ENCODE data around the gene RILPL2. TPM values are rescaled to one million over a fixed set of nuclear protein-coding genes. Genes with fewer than 3 reads are reported as not detected.
"Not testable (repeated sequence)": the region's sequence is repeated elsewhere in the genome, so short reads cannot be mapped to it uniquely, and the experiment has no call there.

Gene RILPL2
- total RNA-seq, 1 donor from 2014 or later, result 3.7 TPM

GRCh38 chr12:123450636-123451035 is 14.2 kb upstream of the RILPL2 start:
- no peak for DNase-seq (ENCODE audit: extremely low read depth, low read depth, low spot score)

- no peak for DNase-seq (ENCODE audit: extremely low read depth, low read depth, low spot score)
Measured at GRCh38 chr12:123449856-123450255, 13.4 kb upstream of the RILPL2 start.

GRCh38 chr12:123449249-123449733 is 12.8 kb upstream of the RILPL2 start:
- no peak for DNase-seq (ENCODE audit: extremely low read depth, low read depth, low spot score)

GRCh38 chr12:123446333-123446713 is 9.8 kb upstream of the RILPL2 start:
- DNase-seq (ENCODE audit: extremely low read depth, low read depth, low spot score), result no peak

GRCh38 chr12:123445388-123446332 is 9.2 kb upstream of the RILPL2 start:
- peak; percentile 87 for DNase-seq (ENCODE audit: extremely low read depth, low read depth, low spot score)

GRCh38 chr12:123444092-123445026 is 7.9 kb upstream of the RILPL2 start:
- no peak for DNase-seq (ENCODE audit: extremely low read depth, low read depth, low spot score)

GRCh38 chr12:123442774-123443173 is 6.3 kb upstream of the RILPL2 start:
- DNase-seq (ENCODE audit: extremely low read depth, low read depth, low spot score), result no peak

- no peak for DNase-seq (ENCODE audit: extremely low read depth, low read depth, low spot score)
Measured at GRCh38 chr12:123441523-123442164, 5.2 kb upstream of the RILPL2 start.

- no peak for DNase-seq (ENCODE audit: extremely low read depth, low read depth, low spot score)
Measured at GRCh38 chr12:123435636-123436016, 858 bp downstream of the RILPL2 start.

- no peak for DNase-seq (ENCODE audit: extremely low read depth, low read depth, low spot score)
Measured at GRCh38 chr12:123433615-123434014, 2.9 kb downstream of the RILPL2 start.

GRCh38 chr12:123431951-123432817 is 4.3 kb downstream of the RILPL2 start:
- DNase-seq (ENCODE audit: extremely low read depth, low read depth, low spot score), result not testable (repeated sequence)

- not testable (repeated sequence) for DNase-seq (ENCODE audit: extremely low read depth, low read depth, low spot score)
Measured at GRCh38 chr12:123429101-123429500, 7.4 kb downstream of the RILPL2 start.

GRCh38 chr12:123428591-123428990 is 7.9 kb downstream of the RILPL2 start:
- DNase-seq (ENCODE audit: extremely low read depth, low read depth, low spot score), result no peak

GRCh38 chr12:123427036-123427769 is 9.3 kb downstream of the RILPL2 start:
- no peak for DNase-seq (ENCODE audit: extremely low read depth, low read depth, low spot score)

GRCh38 chr12:123421314-123421713 is 15.2 kb downstream of the RILPL2 start:
- no peak for DNase-seq (ENCODE audit: extremely low read depth, low read depth, low spot score)

GRCh38 chr12:123410041-123410412 is 26.5 kb downstream of the RILPL2 start:
- no peak for DNase-seq (ENCODE audit: extremely low read depth, low read depth, low spot score)

- not testable (repeated sequence) for DNase-seq (ENCODE audit: extremely low read depth, low read depth, low spot score)
Measured at GRCh38 chr12:123409284-123410040, 27.0 kb downstream of the RILPL2 start.

- DNase-seq (ENCODE audit: extremely low read depth, low read depth, low spot score), result not testable (repeated sequence)
Measured at GRCh38 chr12:123408619-123409018, 27.9 kb downstream of the RILPL2 start.
